H9 (cell line): ENCODE measurements around the gene TLL2. TPM values are rescaled to one million over a fixed set of nuclear protein-coding genes. Genes with fewer than 3 reads are reported as not detected.

ENCODE experiments used
- DNase-seq: peaks from one replicate; pipeline ENCODE4 v3.0.0-alpha.2; 2017
- H2AFZ ChIP-seq: one replicate; pipeline ENCODE4 v1.6.1; 2013; ENCODE audit warnings: mild to moderate bottlenecking, low read length, control low read depth, moderate library complexity
- H2AK5ac ChIP-seq: 2 replicates; pipeline ENCODE4 v1.6.1; 2013; ENCODE audit warnings: low read length, control low read depth, mixed read lengths; ENCODE audit not compliant: insufficient read length
- H2BK120ac ChIP-seq: one replicate; pipeline ENCODE4 v1.6.1; 2013; ENCODE audit warnings: low read depth, mild to moderate bottlenecking, low read length, control low read depth, inconsistent platforms; ENCODE audit not compliant: poor library complexity, severe bottlenecking
- H2BK12ac ChIP-seq: 2 replicates; pipeline ENCODE4 v1.6.1; 2013; ENCODE audit warnings: low read length, control low read depth, mixed read lengths, low read depth; ENCODE audit not compliant: insufficient read length
- H2BK15ac ChIP-seq: 2 replicates; pipeline ENCODE4 v1.6.1; 2013; ENCODE audit warnings: low read depth, low read length, control low read depth
- H2BK20ac ChIP-seq: one replicate; pipeline ENCODE4 v1.6.1; 2013; ENCODE audit warnings: low read depth, mild to moderate bottlenecking, low read length, control low read depth, inconsistent platforms; ENCODE audit not compliant: poor library complexity, severe bottlenecking
- H2BK5ac ChIP-seq: 2 replicates; pipeline ENCODE4 v1.6.1; 2013; ENCODE audit warnings: low read length, control low read depth, mixed read lengths; ENCODE audit not compliant: insufficient read length
- H3K14ac ChIP-seq: 2 replicates; pipeline ENCODE4 v1.6.1; 2013; ENCODE audit warnings: low read length, control low read depth; ENCODE audit not compliant: insufficient read depth
- H3K18ac ChIP-seq: 2 replicates; pipeline ENCODE4 v1.6.1; 2013; ENCODE audit warnings: low read depth, mild to moderate bottlenecking, mixed read lengths, low read length, control low read depth; ENCODE audit not compliant: insufficient read length
- H3K23ac ChIP-seq: 2 replicates; pipeline ENCODE4 v1.6.1; 2013; ENCODE audit warnings: low read length, control low read depth, mixed read lengths, low read depth; ENCODE audit not compliant: insufficient read length
- H3K23me2 ChIP-seq: 2 replicates; pipeline ENCODE4 v1.6.1; 2013; ENCODE audit warnings: low read depth, mild to moderate bottlenecking, mixed read lengths, low read length, control low read depth; ENCODE audit not compliant: insufficient read length, poor library complexity, severe bottlenecking
- H3K27ac ChIP-seq: 2 replicates; pipeline ENCODE4 v1.5.1; 2013; ENCODE audit warnings: low read length, control low read depth, mixed read lengths, low read depth; ENCODE audit not compliant: insufficient read length
- H3K27me3 ChIP-seq: 2 replicates; pipeline ENCODE4 v1.6.1; 2013; ENCODE audit warnings: low read length, control low read depth, inconsistent platforms; ENCODE audit not compliant: insufficient read depth
- H3K4ac ChIP-seq: 2 replicates; pipeline ENCODE4 v1.6.1; 2013; ENCODE audit warnings: low read depth, mild to moderate bottlenecking, control low read depth, inconsistent platforms, low read length, moderate library complexity
- H3K4me1 ChIP-seq: 2 replicates; pipeline ENCODE4 v1.6.1; 2013; ENCODE audit warnings: low read length, control low read depth, inconsistent platforms; ENCODE audit not compliant: insufficient read depth
- H3K4me2 ChIP-seq: 2 replicates; pipeline ENCODE4 v1.6.1; 2013; ENCODE audit warnings: low read length, control low read depth, mixed read lengths; ENCODE audit not compliant: insufficient read length, insufficient read depth
- H3K56ac ChIP-seq: 2 replicates; pipeline ENCODE4 v1.6.1; 2013; ENCODE audit warnings: low read depth, mild to moderate bottlenecking, mixed read lengths, low read length, control low read depth; ENCODE audit not compliant: insufficient read length
- H3K79me1 ChIP-seq: 2 replicates; pipeline ENCODE4 v1.6.1; 2013; ENCODE audit warnings: low read depth, mild to moderate bottlenecking, moderate library complexity, low read length, control low read depth, inconsistent platforms; ENCODE audit not compliant: insufficient read depth, poor library complexity, severe bottlenecking
- H3K79me2 ChIP-seq: 2 replicates; pipeline ENCODE4 v1.6.1; 2013; ENCODE audit warnings: low read length, control low read depth, inconsistent platforms; ENCODE audit not compliant: insufficient read depth
- H3K9ac ChIP-seq: 2 replicates; pipeline ENCODE4 v1.6.1; 2013; ENCODE audit warnings: low read length, control low read depth, mixed read lengths; ENCODE audit not compliant: insufficient read length; ENCODE audit errors: extremely low read depth
- H3K9me3 ChIP-seq: one replicate; pipeline ENCODE4 v1.6.1; 2013; ENCODE audit warnings: low read depth, low read length, inconsistent platforms; ENCODE audit not compliant: control insufficient read depth
- H3T11ph ChIP-seq: one replicate; pipeline ENCODE4 v1.6.1; 2013; ENCODE audit warnings: mild to moderate bottlenecking, low read length, control low read depth, inconsistent platforms
- H4K20me1 ChIP-seq: one replicate; pipeline ENCODE4 v1.6.1; 2013; ENCODE audit not compliant: control insufficient read depth, insufficient read length, insufficient read depth
- H4K5ac ChIP-seq: 2 replicates; pipeline ENCODE4 v1.6.1; 2013; ENCODE audit warnings: low read depth, mild to moderate bottlenecking, mixed read lengths, low read length, control low read depth; ENCODE audit not compliant: insufficient read length
- H4K8ac ChIP-seq: replicated peaks from 2 replicates; pipeline ENCODE4 v1.6.1; 2013; ENCODE audit warnings: low read length, control low read depth, mixed read lengths, low read depth; ENCODE audit not compliant: insufficient read length
- H4K91ac ChIP-seq: 2 replicates; pipeline ENCODE4 v1.6.1; 2013; ENCODE audit warnings: low read depth, mild to moderate bottlenecking, moderate library complexity, mixed read lengths, low read length, control low read depth; ENCODE audit not compliant: insufficient read length
- H3K27ac Mint-ChIP-seq, 3 experiments: 2 replicates in 2 of 3; 3 replicates in 1 of 3; pipeline ENCODE4 v1.8.0; 2020 to 2021; ENCODE audit warnings: mixed read lengths in 3 of 3, mild to moderate bottlenecking in 1 of 3, moderate library complexity in 1 of 3
- H3K27me3 Mint-ChIP-seq: 2 replicates; pipeline ENCODE4 v1.8.0; 2021; ENCODE audit warnings: low read depth, mild to moderate bottlenecking, moderate library complexity, mixed read lengths
- H3K36me3 Mint-ChIP-seq, 3 experiments: 2 replicates in 2 of 3; 3 replicates in 1 of 3; pipeline ENCODE4 v1.8.0; 2020 to 2021; ENCODE audit warnings: low read depth in 3 of 3, mixed read lengths in 3 of 3; ENCODE audit not compliant: insufficient read depth in 1 of 3
- H3K4me1 Mint-ChIP-seq, 2 experiments: 2 replicates each; pipeline ENCODE4 v1.8.0; 2020; ENCODE audit warnings: mixed read lengths in 2 of 2
- H3K4me3 Mint-ChIP-seq, 2 experiments: 2 replicates in 1 of 2; 3 replicates in 1 of 2; pipeline ENCODE4 v1.8.0; 2020 to 2021; ENCODE audit warnings: mild to moderate bottlenecking in 2 of 2, mixed read lengths in 2 of 2, moderate library complexity in 1 of 2
- H3K9me3 Mint-ChIP-seq, 2 experiments: 2 replicates in 1 of 2; 3 replicates in 1 of 2; pipeline ENCODE4 v1.8.0; 2020; ENCODE audit warnings: mild to moderate bottlenecking in 2 of 2, mixed read lengths in 2 of 2, moderate library complexity in 1 of 2
- CTCF ChIP-seq: fragments of 200-600 bp; sonication (generic); conservative IDR thresholded peaks from 3 replicates; pipeline ENCODE4 v1.8.0; 2021; ENCODE audit warnings: antibody characterized with exemption, mild to moderate bottlenecking
- WGBS: extraction: QIAGEN DNeasy Blood & Tissue Kit; methylation state at CpG from one replicate; pipeline ENCODE4 v1.1.7; 2013; ENCODE audit warnings: missing lambda C conversion rate, low lambda C conversion rate, mixed read lengths; ENCODE audit not compliant: insufficient read length; ENCODE audit errors: extremely low coverage; 5-methylcytosine and 5-hydroxymethylcytosine counted together
- total RNA-seq: library from RNA; stranded (reverse); gene quantifications from 2 replicates; pipeline ENCODE4 v1.2.1, GENCODE V29; 2021

Gene TLL2
- total RNA-seq, 1 experiment from 2014 or later, result 1.4 TPM

GRCh38 chr10:96532523-96532922 lies 18.8 kb upstream of the TLL2 start:
- no peak for DNase-seq
- H3K27me3 Mint-ChIP-seq, result no peaks in the 10 kb centered on the region
- H2BK12ac ChIP-seq, result no peak overlapping the region
- H3K27ac Mint-ChIP-seq, result no peak overlapping the region
- no peak overlapping the region for H2BK15ac ChIP-seq
- no peak overlapping the region for H3K18ac ChIP-seq
- no CpG with 5 or more reads among the region's 1 CpG for WGBS
- no peak for TF ChIP-seq CTCF
- no peak overlapping the region for H4K91ac ChIP-seq
- no peaks in the 10 kb centered on the region for H3K9me3 Mint-ChIP-seq
- H3K14ac ChIP-seq, result no peak overlapping the region
- H4K5ac ChIP-seq, result no peak overlapping the region
- H2AK5ac ChIP-seq, result no peak overlapping the region
- no peak overlapping the region for H2BK20ac ChIP-seq
- no peaks in the 10 kb centered on the region for H3K9me3 ChIP-seq
- no peak overlapping the region for H3K23ac ChIP-seq
- no peak overlapping the region for H3K4me2 ChIP-seq
- H3K27ac ChIP-seq, result no peak overlapping the region
- no peaks in the 10 kb centered on the region for H4K20me1 ChIP-seq
- no peaks in the 10 kb centered on the region for H3K4me1 ChIP-seq
- H3K36me3 Mint-ChIP-seq, result peaks cover 2 to 24% (median 15%) of the 10 kb centered on the region in 3 experiments; a peak in 6 of 7 replicates
- no peak overlapping the region for H4K8ac ChIP-seq
- no peak overlapping the region for H2BK5ac ChIP-seq
- H3K23me2 ChIP-seq, result no peaks in the 10 kb centered on the region
- no peak overlapping the region for H2BK120ac ChIP-seq
- no peak overlapping the region for H3K56ac ChIP-seq
- H3K27me3 ChIP-seq, result no peaks in the 10 kb centered on the region
- no peak overlapping the region for H3K4me3 Mint-ChIP-seq
- H3T11ph ChIP-seq, result no peak overlapping the region
- peaks cover 2% of the 10 kb centered on the region for H3K79me1 ChIP-seq
- H3K9ac ChIP-seq, result no peak overlapping the region
- no peak overlapping the region for H2AFZ ChIP-seq
- H3K4ac ChIP-seq, result no peak overlapping the region
- no peaks in the 10 kb centered on the region for H3K4me1 Mint-ChIP-seq
- no peaks in the 10 kb centered on the region; the same call in 1 of the 2 replicates for H3K79me2 ChIP-seq
